ENCODE measurements around the gene RRAS.

RRAS gene

DNA sequence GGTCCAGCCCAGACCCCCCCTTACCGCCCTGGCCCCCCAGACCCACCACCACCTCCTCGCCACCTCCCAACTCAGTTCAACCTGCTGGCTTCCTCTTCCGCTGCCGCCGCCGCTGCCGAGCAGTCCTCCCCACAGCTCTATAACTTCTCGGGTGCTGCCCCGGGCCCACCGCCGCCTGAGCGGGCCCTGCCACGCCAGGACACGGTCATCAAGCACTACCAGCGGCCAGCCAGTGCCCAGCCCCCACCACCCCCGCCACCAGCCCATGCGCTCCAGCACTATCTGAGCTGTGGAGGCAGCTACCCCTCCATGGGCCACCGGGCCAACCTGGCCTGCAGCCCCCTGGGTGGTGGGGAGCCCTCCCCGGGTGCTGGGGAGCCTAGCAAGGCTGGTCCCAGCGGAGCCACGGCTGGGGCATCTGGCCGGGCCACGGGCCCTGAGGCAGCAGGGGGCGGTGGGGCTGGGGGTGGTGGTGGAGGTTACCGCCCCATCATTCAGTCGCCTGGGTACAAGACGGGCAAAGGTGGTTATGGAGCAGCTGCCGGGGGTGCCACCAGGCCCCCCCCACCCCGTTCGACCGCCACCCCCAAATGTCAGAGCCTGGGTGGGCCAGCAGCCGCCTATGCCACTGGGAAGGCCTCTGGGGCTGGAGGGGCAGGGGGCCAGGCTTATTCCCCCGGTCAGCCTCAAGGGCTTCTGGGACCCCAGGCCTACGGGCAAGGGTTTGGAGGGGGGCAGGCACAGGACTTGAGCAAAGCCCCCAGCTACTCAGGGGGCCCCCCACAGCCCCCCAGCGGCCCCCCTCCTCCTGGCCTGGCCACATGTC lies 44.7 kb downstream of the RRAS start:
- no peak for DNase-seq (ENCODE audit: low spot score)

GRCh38 chr19:49594157-49594992 lies 45.6 kb downstream of the RRAS start:
- DNase-seq (ENCODE audit: low spot score): no peak

DNA sequence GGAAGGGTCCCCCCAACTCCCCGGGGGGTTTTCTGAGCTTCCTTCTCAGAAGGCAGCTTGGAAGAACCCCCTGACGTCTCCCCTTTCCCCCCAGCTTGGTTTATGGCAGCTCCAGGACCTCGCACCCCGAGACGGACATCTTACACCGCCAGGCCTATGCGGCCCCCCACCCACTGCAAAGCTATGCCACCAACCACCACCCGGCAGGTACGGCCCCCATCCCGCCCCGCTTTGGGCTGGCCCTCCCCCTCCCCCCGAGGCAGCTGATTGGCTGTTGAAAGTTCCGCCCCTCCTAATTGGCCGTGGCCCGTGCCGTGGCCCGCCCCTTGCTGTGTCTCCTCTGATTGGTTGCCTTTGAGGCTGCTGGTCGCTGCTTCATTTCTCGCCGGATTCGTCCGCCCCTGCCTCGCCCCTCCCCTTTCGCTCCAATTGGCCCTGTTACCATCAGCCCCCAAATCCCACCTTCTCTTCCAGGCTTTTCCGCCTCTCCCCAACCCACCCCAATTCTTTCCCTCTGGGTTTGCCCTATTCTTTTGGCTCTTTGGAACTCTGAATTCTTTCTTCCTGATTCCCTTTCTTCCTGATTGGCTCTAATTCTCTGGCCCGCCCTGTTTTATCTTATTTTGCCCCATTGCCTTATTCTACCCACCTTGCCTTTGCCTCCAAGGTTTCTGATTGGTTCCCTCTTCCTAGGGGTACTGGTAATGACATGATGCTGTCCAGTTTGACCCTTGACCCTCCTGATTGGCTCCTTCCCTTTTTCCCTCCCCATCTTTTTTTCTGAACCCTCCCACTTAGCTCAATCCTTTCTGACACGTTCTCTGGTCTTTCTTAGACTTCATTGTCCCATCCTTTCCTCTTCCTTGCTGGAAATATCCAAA lies 46.5 kb downstream of the RRAS start:
- DNase-seq (ENCODE audit: low spot score): peak; percentile 97

GRCh38 chr19:49592486-49593232 lies 47.3 kb downstream of the RRAS start:
- DNase-seq (ENCODE audit: low spot score): no peak

DNA sequence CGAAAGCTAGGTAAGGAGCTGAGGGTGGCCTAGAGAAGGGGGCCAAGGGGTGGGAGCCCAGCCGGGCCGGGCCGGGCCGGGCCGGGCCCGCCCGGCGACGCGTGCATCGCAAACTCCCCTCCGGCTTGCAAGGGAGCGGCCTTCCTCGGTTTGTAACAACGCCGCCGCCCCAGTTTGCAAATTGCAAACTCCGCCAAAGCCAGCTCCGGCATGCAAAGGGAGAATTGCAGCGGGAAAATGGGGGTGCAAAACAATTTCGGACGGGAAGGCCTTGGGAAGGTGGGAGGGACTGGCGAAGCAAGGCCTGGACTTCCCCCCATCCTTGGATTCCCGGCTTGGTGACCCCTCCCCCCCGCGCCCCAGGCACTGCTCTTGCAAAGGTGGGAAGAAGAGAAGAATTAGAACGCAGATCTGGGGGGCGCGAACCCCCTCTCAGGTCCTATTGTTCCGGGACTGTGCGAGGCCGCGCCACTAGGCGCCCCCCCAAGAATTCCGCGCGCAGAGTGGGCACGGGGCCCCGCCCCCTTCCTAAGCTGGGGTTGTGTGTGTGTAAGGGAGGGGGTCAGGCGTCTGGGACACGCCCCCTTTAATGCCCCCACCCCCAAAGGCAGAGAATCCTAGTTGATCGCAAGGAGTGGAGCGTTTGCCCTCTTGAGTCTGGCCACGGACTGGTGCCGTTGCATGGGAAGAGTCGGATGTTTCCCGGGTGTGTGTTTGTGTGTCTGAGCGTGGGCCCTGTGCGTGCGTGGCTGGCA lies 48.0 kb downstream of the RRAS start:
- peak; percentile 76 for DNase-seq (ENCODE audit: low spot score)

GRCh38 chr19:49590971-49591730 lies 48.8 kb downstream of the RRAS start, which contains the start of gene PRR12:
PRR12 (plus strand) TSS chr19:49591182; CDS start chr19:49591655, 473 bp downstream.
- peak; percentile 86 for DNase-seq (ENCODE audit: low spot score)

GRCh38 chr19:49590071-49590970 lies 49.6 kb downstream of the RRAS start:
- DNase-seq (ENCODE audit: low spot score): peak; percentile 98

GRCh38 chr19:49589502-49589905 lies 50.4 kb downstream of the RRAS start:
- no peak for DNase-seq (ENCODE audit: low spot score)

- no peak for DNase-seq (ENCODE audit: low spot score)
Observed at GRCh38 chr19:49588365-49589122, 51.4 kb downstream of the RRAS start.

- DNase-seq (ENCODE audit: low spot score): no peak
Observed at GRCh38 chr19:49587227-49587626, 52.7 kb downstream of the RRAS start.

Measured in ecto neural progenitor cell (in vitro differentiated cells).